RWPE1 (cell line): ENCODE data around the gene MAS1.
"Not testable (repeated sequence)": the region's sequence is repeated elsewhere in the genome, so short reads cannot be mapped to it uniquely, and the experiment has no call there.

ENCODE experiments used
- CTCF ChIA-PET: fragments of 350-600 bp; sonication (Branson Sonifier 250); formaldehyde crosslinking; extraction: SDS; loops from one replicate; lab custom pipeline; 2021; lab: Yijun Ruan, JAX
- POLR2A ChIA-PET: fragments of 400-600 bp; formaldehyde crosslinking; extraction: SDS; loops from one replicate; lab custom pipeline; 2020; ENCODE audit warnings: antibody characterized with exemption; ENCODE audit not compliant: low non-redundant PET; lab: Yijun Ruan, JAX
- DNase-seq: peaks from one replicate; pipeline ENCODE4 v3.0.0; 2012; ENCODE audit warnings: low spot score
- H3K27ac ChIP-seq: fragments of 450-650 bp; 2 replicates; pipeline ENCODE4 v1.5.1; 2017
- CTCF ChIP-seq: fragments of 450-650 bp; conservative IDR thresholded peaks from 2 replicates; pipeline ENCODE4 v1.5.1; 2017; ENCODE audit warnings: low read depth, mild to moderate bottlenecking

MAS1 gene

GRCh38 chr6:159890792-159891191 is at the start of gene MAS1:
MAS1 (plus strand) TSS chr6:159890988; CDS start chr6:159906956, 15,968 bp downstream.
- DNase-seq: no peak
- ChIA-PET POLR2A (no interaction called here), CTCF (interaction anchor here (0.5 to 0.7 kb wide), 2 partner anchors 12 to 93 kb away, joined by 3 read pairs; no protein-coding TSS in a partner anchor)
- TF ChIP-seq CTCF: no peak
- H3K27ac ChIP-seq: no peak within 1 kb of the TSS

- peak; percentile 19 for TF ChIP-seq CTCF
- DNase-seq: no peak
- CTCF ChIA-PET: interaction anchor here (1.5 kb wide), 1 partner anchor 11 kb away, joined by 3 read pairs; no protein-coding TSS in a partner anchor
- H3K27ac ChIP-seq: no peak overlapping the region
- POLR2A ChIA-PET: no interaction called here
Observed at GRCh38 chr6:159842035-159842434, 48.8 kb upstream of the MAS1 start.

GRCh38 chr6:159844737-159845645 is 45.8 kb upstream of the MAS1 start:
- no peak for TF ChIP-seq CTCF
- no peak overlapping the region for H3K27ac ChIP-seq
- ChIA-PET POLR2A (no interaction called here), CTCF (interaction anchor here (0.6 to 1.0 kb wide), 2 partner anchors 18 to 140 kb away, joined by 3 to 6 read pairs; no protein-coding TSS in a partner anchor)
- DNase-seq: no peak

GRCh38 chr6:159848552-159848951 is 42.2 kb upstream of the MAS1 start:
- DNase-seq, CTCF ChIA-PET, H3K27ac ChIP-seq, POLR2A ChIA-PET: not testable (repeated sequence)

- H3K27ac ChIP-seq, DNase-seq, POLR2A ChIA-PET, CTCF ChIA-PET: not testable (repeated sequence)
Observed at GRCh38 chr6:159849851-159850250, 40.9 kb upstream of the MAS1 start.

GRCh38 chr6:159852877-159853276 is 37.9 kb upstream of the MAS1 start:
- DNase-seq: peak; percentile 30
- CTCF ChIA-PET: interaction anchor here (0.6 to 1.2 kb wide), 4 partner anchors 12 to 281 kb away, joined by 3 to 5 read pairs (median 4); no protein-coding TSS in a partner anchor
- peak; percentile 41 for TF ChIP-seq CTCF
- POLR2A ChIA-PET: no interaction called here
- no peak overlapping the region for H3K27ac ChIP-seq

GRCh38 chr6:159853754-159854153 is 37.0 kb upstream of the MAS1 start:
- TF ChIP-seq CTCF: no peak
- POLR2A ChIA-PET: no interaction called here
- no peak for DNase-seq
- H3K27ac ChIP-seq: no peak overlapping the region
- CTCF ChIA-PET: interaction anchor here (0.7 to 0.9 kb wide), 3 partner anchors 12 to 641 kb away, joined by 3 to 4 read pairs (median 4); no protein-coding TSS in a partner anchor
